SJSA1 (cell line): ENCODE measurements around the gene TMEM207. TPM values are rescaled to one million over a fixed set of nuclear protein-coding genes. Genes with fewer than 3 reads are reported as not detected.
"Not testable (repeated sequence)": the region's sequence is repeated elsewhere in the genome, so short reads cannot be mapped to it uniquely, and the experiment has no call there.

Source experiments
- DNase-seq, 2 experiments: peaks; one replicate each; pipeline ENCODE4 v3.0.0-alpha.2; 2015 to 2020; ENCODE audit warnings: low spot score in 2 of 2, low read depth in 1 of 2
- H3K27ac ChIP-seq: fragments of 250-450 bp; sonication (Bioruptor Pico); 2 replicates; pipeline ENCODE4 v1.5.1; 2020; ENCODE audit warnings: mild to moderate bottlenecking, moderate library complexity
- H3K27me3 ChIP-seq: fragments of 250-450 bp; sonication (Bioruptor Pico); replicated peaks from 2 replicates; pipeline ENCODE4 v1.5.1; 2020; ENCODE audit warnings: mild to moderate bottlenecking, moderate library complexity
- H3K36me3 ChIP-seq: fragments of 250-450 bp; sonication (Bioruptor Pico); 2 replicates; pipeline ENCODE4 v1.5.1; 2020; ENCODE audit warnings: mild to moderate bottlenecking
- H3K4me1 ChIP-seq: fragments of 250-450 bp; sonication (Bioruptor Pico); replicated peaks from 2 replicates; pipeline ENCODE4 v1.6.1; 2021; ENCODE audit warnings: mild to moderate bottlenecking
- H3K4me3 ChIP-seq: fragments of 250-450 bp; sonication (Bioruptor Pico); 2 replicates; pipeline ENCODE4 v1.5.1; 2020; ENCODE audit warnings: mild to moderate bottlenecking
- H3K9me3 ChIP-seq: fragments of 250-450 bp; sonication (Bioruptor Pico); replicated peaks from 2 replicates; pipeline ENCODE4 v1.5.1; 2020; ENCODE audit warnings: mild to moderate bottlenecking
- total RNA-seq: library from RNA; depleted of rRNA; stranded (reverse); fragments of >200 nt; shearing (Covaris generic); gene quantifications from 2 replicates; pipeline ENCODE4 v1.2.3, GENCODE V29; 2014

Gene TMEM207
- total RNA-seq, 1 experiment from 2014 or later: not detected

DNA sequence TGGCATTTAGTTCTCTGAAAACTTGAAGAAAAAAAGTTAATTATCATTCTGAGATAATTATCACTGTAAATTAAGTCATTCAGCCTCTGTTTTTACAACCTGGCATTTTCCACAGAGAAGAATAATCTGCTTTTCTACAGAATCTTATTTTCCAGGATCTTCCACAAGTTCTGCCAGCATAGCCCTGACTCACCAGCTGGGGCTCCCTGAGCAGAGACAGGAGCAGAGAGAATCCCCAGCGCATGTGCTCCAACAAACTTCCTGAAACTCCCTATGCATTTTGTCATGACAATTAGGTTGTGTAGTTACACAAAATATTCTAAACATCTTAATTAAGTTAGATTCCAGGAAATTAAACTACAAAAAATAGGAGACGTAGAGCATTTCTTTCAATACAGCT lies 32.1 kb upstream of the TMEM207 start:
- Histone ChIP-seq H3K36me3 (no peaks in the 10 kb centered on the region), H3K27ac (no peak overlapping the region), H3K9me3 (no peaks in the 10 kb centered on the region), H3K4me3 (no peak overlapping the region), H3K4me1 (no peaks in the 10 kb centered on the region), H3K27me3 (no peaks in the 10 kb centered on the region; the same call in 1 of the 2 replicates)
- no peak for DNase-seq

GRCh38 chr3:190473261-190473660 lies 23.6 kb upstream of the TMEM207 start:
- not testable (repeated sequence) for H3K4me1 ChIP-seq, H3K4me3 ChIP-seq, H3K36me3 ChIP-seq, H3K27me3 ChIP-seq, DNase-seq, H3K27ac ChIP-seq, H3K9me3 ChIP-seq

- no peak for DNase-seq
- no peaks in the 10 kb centered on the region for H3K4me1 ChIP-seq
- no peak overlapping the region for H3K4me3 ChIP-seq
- H3K27me3 ChIP-seq: no peaks in the 10 kb centered on the region
- no peak overlapping the region for H3K27ac ChIP-seq
- no peaks in the 10 kb centered on the region for H3K9me3 ChIP-seq
- H3K36me3 ChIP-seq: no peaks in the 10 kb centered on the region
Measured at GRCh38 chr3:190467922-190468321, 18.2 kb upstream of the TMEM207 start.

DNA sequence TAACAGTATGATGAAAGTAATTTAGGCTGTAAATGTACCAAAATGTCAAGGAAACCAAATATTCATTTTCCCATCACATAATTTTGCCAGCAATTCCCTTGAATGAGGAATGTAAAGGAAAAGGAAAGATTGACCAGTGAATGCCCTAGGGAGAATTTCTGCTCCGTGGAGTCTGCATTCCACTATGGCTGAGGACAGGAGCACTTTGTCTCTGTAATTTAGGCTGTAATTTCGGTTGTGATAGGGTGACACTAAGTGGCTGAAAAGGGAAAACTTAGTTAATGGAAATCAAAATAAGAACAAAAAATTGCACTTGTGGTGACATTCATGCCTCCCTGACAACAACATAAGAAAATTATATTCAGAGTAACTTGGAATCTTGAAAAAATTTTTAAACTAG lies 8.3 kb upstream of the TMEM207 start:
- Histone ChIP-seq H3K27ac (no peak overlapping the region), H3K9me3 (no peaks in the 10 kb centered on the region), H3K4me1 (no peaks in the 10 kb centered on the region), H3K27me3 (no peaks in the 10 kb centered on the region), H3K4me3 (no peak overlapping the region), H3K36me3 (no peaks in the 10 kb centered on the region)
- DNase-seq: no peak

DNA sequence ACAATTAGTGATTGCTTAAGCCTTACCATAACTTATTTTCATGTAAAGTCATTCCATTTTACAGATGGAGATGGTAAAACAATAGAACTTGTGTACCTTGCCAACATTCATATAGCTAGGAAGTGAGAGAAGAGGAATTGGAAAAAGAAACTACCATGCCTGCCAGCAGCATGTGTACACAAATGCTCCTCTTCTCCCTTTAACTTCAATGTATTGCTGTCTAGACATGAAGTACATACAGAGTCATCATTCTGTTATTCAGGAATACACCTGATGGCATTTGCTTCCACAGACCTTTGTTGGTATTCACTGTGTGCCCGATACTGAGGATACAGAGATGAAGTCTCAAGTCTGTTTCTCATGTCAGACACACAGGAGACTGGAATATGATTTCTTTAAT lies 7.1 kb upstream of the TMEM207 start:
- Histone ChIP-seq H3K4me3 (no peak overlapping the region), H3K27me3 (no peaks in the 10 kb centered on the region), H3K4me1 (no peaks in the 10 kb centered on the region), H3K27ac (no peak overlapping the region), H3K9me3 (no peaks in the 10 kb centered on the region), H3K36me3 (no peaks in the 10 kb centered on the region)
- DNase-seq: no peak

GRCh38 chr3:190455828-190456227 lies 6.1 kb upstream of the TMEM207 start:
- Histone ChIP-seq H3K27ac (no peak overlapping the region), H3K4me1 (no peaks in the 10 kb centered on the region), H3K27me3 (no peaks in the 10 kb centered on the region), H3K36me3 (no peaks in the 10 kb centered on the region), H3K4me3 (no peak overlapping the region), H3K9me3 (no peaks in the 10 kb centered on the region)
- no peak for DNase-seq

DNA sequence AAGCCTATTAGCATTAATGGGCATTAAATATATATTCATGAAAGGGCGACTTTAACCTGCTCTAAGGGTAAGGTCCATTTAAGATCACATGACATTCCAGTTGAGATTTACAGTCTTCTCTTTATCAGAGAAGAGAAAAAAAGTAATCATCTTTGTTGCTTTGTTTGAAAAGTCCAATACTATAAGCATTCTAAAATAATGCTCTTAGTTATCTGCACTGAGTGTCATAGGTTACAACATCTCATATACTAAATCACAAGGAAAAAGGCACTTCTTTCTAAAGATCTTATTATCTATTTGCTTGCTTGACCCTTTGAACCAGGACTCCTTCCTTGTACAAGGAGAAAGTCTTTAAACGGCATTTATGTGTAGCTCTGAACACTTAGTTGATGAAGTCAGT lies 1.4 kb downstream of the TMEM207 start:
- no peaks in the 10 kb centered on the region for H3K4me1 ChIP-seq
- DNase-seq: no peak
- no peaks in the 10 kb centered on the region for H3K36me3 ChIP-seq
- H3K27me3 ChIP-seq: no peaks in the 10 kb centered on the region
- H3K4me3 ChIP-seq: no peak overlapping the region
- H3K27ac ChIP-seq: no peak overlapping the region
- H3K9me3 ChIP-seq: no peaks in the 10 kb centered on the region

- no peaks in the 10 kb centered on the region for H3K36me3 ChIP-seq
- no peaks in the 10 kb centered on the region for H3K4me1 ChIP-seq
- no peak for DNase-seq
- no peaks in the 10 kb centered on the region for H3K27me3 ChIP-seq
- H3K27ac ChIP-seq: no peak overlapping the region
- H3K4me3 ChIP-seq: no peak overlapping the region
- no peaks in the 10 kb centered on the region for H3K9me3 ChIP-seq
Measured at GRCh38 chr3:190446573-190447279, 3.0 kb downstream of the TMEM207 start.

DNA sequence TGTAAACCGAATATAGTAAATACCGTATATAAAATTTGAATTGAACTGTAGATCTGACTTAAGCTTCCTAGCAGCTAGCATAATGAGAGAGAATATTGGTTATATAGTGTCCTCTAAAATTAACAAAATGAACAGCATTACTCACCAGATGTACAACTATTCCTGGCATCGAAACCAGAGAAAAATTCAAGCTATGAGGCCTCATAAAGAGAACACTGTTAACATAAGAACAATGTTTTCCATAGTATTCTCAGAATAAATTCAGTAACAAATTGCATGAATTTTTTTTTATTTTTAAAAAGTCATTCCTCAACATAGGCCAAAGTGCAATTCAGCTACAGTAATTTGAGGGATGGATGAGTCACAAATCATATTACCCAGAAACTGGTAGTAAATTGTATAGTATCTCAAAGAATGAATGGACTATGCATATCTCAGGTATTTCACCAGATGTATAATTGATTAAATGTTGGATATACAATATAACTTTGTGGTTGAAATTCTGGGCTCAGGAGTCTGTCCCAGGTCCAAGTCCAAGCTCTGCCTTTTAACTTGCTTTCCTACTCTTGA lies 5.0 kb downstream of the TMEM207 start:
- Histone ChIP-seq H3K36me3 (no peaks in the 10 kb centered on the region), H3K9me3 (no peaks in the 10 kb centered on the region), H3K4me1 (no peaks in the 10 kb centered on the region), H3K27me3 (no peaks in the 10 kb centered on the region), H3K27ac (no peak overlapping the region), H3K4me3 (no peak overlapping the region)
- no peak for DNase-seq

DNA sequence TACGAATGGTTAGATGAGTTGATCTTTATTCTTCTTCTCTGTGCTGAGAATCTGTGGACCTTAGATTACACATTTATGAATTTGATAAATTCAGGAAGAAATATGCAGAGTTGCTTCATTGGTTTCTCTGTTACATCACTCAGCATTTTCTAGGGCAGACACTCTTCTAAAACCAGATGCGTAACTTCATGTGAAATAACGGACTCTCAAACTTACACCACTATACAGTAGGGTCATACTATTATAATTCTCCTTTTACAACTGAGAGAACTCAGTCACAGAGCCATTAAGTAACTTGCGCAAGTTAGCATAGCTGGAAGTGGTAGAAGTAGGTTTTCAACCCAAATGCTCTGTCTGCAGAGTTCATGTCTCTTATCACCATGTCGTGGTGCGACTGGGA lies 5.7 kb downstream of the TMEM207 start:
- no peaks in the 10 kb centered on the region for H3K36me3 ChIP-seq
- H3K4me1 ChIP-seq: no peaks in the 10 kb centered on the region
- no peak overlapping the region for H3K4me3 ChIP-seq
- no peak overlapping the region for H3K27ac ChIP-seq
- no peaks in the 10 kb centered on the region for H3K27me3 ChIP-seq
- H3K9me3 ChIP-seq: no peaks in the 10 kb centered on the region
- no peak for DNase-seq

- Histone ChIP-seq H3K27ac (no peak overlapping the region), H3K4me3 (no peak overlapping the region), H3K27me3 (no peaks in the 10 kb centered on the region), H3K9me3 (no peaks in the 10 kb centered on the region), H3K36me3 (no peaks in the 10 kb centered on the region), H3K4me1 (no peaks in the 10 kb centered on the region)
- DNase-seq: peak in 1 of 2 experiments; percentile 40
Measured at GRCh38 chr3:190443257-190443656, 6.4 kb downstream of the TMEM207 start.

DNA sequence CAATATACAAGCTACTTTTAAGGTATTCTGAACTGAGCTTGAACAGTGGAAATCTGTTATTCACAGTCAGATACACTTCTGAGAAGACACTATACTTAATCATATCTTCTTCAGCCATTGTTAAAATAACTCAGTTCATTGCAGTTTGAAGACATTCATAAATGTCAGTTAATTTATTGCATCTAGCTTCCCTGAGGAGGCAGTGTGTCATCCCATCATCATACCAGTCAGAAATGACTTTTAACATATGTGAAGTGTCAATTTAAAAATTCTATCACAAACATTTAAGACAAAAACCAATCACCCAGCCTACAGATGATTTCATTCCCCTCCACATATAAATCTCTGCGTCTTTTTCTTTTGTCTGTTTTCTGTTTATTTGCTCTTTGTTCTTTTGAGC lies 7.5 kb downstream of the TMEM207 start:
- H3K27me3 ChIP-seq: no peaks in the 10 kb centered on the region
- no peaks in the 10 kb centered on the region for H3K9me3 ChIP-seq
- no peak overlapping the region for H3K4me3 ChIP-seq
- no peaks in the 10 kb centered on the region for H3K36me3 ChIP-seq
- H3K27ac ChIP-seq: no peak overlapping the region
- no peaks in the 10 kb centered on the region for H3K4me1 ChIP-seq
- DNase-seq: no peak

GRCh38 chr3:190436331-190436730 lies 13.4 kb downstream of the TMEM207 start:
- H3K4me3 ChIP-seq: no peak overlapping the region
- H3K9me3 ChIP-seq: no peaks in the 10 kb centered on the region
- no peaks in the 10 kb centered on the region for H3K36me3 ChIP-seq
- no peak overlapping the region for H3K27ac ChIP-seq
- H3K27me3 ChIP-seq: no peaks in the 10 kb centered on the region
- DNase-seq: no peak
- H3K4me1 ChIP-seq: peaks cover 6% of the 10 kb centered on the region; the same call in 1 of the 2 replicates

DNA sequence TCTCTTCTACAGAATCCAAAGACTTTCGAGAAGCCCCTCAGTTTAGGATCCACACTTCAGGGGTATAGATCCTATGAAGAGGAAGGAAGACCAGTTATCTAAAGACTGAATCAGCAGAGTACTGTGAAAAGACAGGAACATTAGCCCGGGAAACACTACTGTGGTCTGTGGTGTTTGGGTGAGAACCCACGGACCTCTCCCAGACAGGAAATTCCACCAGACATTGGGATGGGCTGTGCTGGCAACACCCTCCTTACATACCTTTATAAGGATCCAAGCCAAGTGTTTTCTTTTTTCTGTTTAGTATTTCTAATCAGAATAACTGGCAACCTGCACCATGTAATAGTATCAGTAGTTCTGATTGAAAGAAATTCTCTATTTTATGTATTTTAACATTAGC lies 14.1 kb downstream of the TMEM207 start:
- H3K36me3 ChIP-seq: no peaks in the 10 kb centered on the region
- H3K4me1 ChIP-seq: peaks cover 6% of the 10 kb centered on the region; the same call in 1 of the 2 replicates
- no peak overlapping the region for H3K4me3 ChIP-seq
- H3K27ac ChIP-seq: no peak overlapping the region
- H3K27me3 ChIP-seq: no peaks in the 10 kb centered on the region
- no peak for DNase-seq
- H3K9me3 ChIP-seq: no peaks in the 10 kb centered on the region

- DNase-seq: no peak
- Histone ChIP-seq H3K36me3 (no peaks in the 10 kb centered on the region), H3K9me3 (no peaks in the 10 kb centered on the region), H3K27me3 (no peaks in the 10 kb centered on the region), H3K27ac (no peak overlapping the region), H3K4me3 (no peak overlapping the region), H3K4me1 (peaks cover 6% of the 10 kb centered on the region; the same call in 1 of the 2 replicates)
Measured at GRCh38 chr3:190433626-190434025, 16.1 kb downstream of the TMEM207 start.
